Pons (tissue), 1 donor: Measurements from ENCODE around the gene IFT88.

Experiments
- DNase-seq: peaks from one replicate; pipeline ENCODE4 v3.0.0-alpha.2; 2016; ENCODE audit warnings: low spot score

IFT88 gene

DNA sequence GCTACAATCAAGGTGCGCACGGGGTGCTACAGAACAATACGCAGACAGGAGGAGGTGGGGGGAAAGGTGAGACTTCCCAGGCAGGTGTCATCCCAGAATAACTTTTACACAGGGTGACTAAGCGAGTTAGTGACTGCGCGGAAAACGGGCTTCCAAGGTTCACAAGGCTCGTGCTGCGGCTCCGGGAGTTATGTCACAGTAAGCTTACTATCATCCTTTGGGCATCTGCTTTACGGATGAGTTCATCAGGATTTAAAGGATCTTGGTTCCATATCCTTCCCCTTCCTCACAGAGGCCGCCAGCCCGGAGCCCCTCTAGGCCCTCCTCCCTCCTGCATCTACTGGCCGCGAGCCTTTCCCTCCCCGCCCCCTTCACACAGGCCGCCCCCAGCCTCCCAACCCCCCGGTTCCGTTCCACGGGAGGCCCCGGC is 474 bp upstream of the IFT88 start:
- DNase-seq = peak; percentile 71

DNA sequence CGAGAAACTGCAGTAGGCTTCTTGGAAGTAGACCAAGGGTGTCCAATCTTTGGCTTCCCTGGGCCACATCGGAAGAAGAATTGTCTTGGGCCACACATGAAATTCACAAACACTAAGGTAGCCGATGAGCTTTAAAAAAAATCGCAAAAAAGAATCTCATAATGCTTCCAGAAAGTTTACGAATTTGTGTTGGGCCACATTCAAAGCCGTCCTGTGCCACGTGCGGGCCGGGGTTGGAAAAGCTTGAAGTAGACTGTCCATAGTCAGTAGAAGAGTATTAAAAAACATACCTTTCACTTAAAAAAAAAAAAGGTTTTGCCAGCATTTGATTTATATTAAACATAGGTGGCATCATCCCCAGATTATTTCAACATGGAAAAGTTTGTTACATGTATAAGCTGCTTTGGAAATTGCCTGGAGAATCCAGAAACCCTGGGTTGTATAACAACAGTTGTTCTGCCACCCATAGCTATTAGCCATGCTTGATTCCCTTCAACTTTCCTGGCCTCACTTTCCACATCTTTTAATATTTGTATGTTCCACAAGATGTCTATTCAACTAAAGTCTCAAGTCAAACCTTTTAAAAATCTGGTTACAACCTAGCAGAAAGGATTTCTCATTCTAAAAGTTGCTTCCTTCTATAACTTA is 1.0 kb downstream of the IFT88 start:
- DNase-seq = no peak

DNA sequence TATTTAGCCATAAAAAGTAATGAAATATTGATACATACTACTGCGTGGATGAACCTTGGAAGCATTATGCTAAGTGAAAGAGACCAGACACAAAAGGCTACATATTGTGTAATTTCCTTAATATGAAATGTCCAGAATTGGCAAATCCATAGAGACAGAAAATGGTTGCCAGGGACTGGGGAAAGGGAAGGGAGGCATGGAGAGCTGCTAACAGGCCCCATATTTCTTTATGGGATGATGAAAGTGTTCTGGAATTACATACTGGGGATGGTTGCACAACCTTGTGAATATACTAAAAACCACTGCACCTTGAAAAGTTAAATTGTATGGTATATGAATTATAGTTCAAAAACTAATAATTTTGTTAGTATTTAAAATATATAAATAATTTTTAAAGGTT is 3.6 kb downstream of the IFT88 start:
- no peak for DNase-seq

DNA sequence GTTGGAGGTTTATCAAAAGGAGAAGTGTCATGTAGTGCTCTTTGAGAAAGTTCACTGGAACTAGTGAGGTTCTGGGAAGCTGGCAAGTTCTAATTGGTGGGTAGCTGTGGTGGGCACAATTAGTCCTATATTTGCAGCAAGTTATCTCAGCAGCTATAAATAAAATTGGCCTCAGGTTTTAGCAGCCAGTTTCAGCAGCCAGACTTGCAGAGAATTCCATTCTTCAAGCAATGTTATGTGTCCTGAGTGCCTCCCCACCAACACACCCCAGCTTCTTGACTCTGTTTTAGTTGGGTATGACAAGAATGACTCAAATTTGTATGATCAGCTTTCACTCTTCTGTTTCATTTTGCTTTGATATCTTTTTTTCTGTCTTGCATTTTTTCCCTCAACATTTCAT is 4.7 kb downstream of the IFT88 start:
- no peak for DNase-seq

DNA sequence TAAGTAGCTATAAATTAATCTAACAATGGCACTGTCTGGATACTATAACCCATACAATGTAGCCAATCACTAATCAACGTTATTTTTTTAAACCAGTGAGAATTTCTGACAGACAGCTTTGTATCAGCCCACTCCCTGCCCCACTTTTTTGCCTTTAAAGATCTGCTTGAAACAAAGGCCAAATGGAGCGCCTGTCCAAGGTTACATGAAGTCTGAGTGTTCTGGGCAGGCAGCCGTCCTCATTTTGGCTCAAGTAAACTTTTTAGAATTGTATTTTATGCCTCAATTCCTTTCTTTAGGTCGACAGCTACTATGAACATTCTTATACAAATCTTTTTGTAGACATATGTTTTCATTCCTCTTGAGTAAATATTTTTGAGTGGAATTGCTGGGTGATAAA is 6.2 kb downstream of the IFT88 start:
- DNase-seq = no peak

DNA sequence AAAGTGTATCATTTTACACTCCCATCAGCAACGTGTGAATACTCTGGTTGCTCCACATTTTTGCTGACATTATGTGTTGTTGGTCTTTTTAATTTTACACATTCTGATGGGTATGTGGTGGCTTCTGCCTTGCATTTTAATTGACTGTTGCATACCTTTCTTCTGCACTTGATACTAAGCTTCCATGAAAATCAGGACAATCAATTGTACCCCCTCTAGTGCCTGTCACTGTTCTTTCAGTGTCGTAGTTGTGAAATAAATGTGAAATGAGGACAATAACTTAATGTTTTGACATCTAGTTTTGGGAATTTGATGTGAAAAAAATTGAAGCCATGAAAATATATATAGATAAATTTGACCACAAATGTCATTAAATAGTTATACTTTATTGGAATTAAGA is 6.7 kb downstream of the IFT88 start:
- no peak for DNase-seq

DNA sequence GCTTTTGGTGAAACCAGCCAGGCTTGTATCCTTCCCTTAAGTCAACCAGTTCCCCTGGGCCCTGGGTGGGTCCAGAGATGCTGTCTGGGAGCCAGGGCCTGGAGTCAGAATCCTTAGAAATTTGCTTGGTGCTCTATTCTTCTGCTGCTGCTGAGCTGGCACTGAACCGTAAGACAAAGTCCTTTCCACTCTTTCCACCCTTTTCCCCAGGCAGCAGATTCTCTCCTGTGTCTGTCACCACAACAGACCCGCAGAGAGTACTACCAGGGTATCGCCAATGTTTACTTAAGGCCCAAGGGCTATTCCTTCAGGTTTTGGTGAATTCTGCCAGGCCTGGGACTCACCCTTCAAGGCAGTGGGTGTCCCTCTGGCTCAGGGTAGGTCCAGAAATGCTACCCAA is 12.2 kb downstream of the IFT88 start:
- DNase-seq = no peak

DNA sequence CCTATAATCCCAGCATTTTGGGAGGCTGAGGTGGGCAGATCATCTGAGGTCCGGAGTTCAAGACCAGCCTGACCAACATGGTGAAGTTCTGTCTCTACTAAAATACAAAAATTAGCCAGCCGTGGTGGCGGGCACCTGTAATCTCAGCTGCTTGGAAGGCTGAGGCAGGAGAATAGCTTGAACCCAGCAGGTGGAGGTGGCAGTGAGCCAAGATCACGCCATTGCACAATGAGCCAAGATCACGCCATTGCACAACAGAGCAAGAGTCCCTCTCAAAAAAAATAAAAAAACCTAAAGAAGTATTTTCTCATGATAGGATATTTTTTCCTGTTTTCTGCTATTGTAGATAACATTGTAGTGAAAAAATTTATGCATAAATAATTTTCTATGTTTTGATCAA is 13.3 kb downstream of the IFT88 start:
- no peak for DNase-seq

DNA sequence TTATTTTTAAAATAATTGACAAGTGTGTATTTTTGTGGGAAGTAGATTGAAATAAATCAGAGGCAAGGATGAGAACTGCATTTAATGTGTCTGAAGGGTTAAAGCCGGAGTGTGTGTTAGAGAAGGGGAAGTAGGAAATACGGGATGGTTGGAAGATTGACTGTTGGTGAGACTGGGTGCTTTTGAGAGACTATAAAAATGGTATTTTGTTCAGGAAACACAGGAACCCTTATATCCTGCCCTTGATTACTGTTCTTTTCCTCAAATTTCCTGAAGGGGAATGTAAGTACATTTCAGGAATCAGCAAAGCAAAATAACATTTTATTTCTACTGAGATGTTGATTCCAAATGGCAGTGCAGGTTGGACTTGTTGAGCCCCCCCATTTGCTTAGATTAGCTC is 15.1 kb downstream of the IFT88 start:
- DNase-seq = no peak

DNA sequence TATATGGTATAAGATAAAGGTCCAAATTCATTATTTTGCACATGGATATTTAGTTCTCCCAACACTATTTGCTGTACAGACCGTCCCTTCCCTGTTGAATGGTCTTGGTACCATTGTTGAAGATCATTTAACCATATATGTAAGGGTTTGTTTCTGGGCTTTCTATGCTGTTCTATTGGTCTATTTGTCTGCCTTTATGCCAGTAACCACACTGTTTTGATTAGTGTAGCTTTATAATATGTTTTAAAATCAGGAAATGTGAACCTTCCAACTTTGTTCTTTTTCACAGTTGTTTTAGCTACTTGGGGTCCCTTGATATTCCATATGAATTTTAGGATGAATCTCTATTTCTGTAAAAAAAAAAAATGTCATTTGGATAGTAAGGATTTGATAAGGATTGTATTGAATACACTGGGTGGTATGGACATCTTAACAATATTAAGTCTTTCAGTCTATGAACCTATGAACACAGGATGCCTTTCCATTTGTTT is 16.9 kb downstream of the IFT88 start:
- no peak for DNase-seq

DNA sequence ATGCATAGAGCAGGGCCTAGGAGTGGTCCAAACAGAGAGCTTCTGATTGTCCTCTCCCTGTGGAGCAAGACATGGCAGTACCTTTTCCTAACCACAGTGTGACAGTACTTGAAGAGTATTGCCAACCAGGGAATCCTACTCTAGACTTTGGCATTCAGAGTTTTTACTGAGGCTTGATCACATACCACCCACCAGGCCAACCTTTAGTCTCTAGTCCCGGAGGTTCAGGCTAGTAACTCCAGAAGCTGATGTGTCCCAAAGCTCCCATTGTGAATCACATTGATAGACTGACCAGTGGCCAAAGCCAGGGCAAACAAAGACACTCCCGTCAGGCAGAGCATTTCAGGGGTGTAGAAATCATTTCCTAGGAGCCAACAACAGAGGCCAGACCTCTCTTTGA is 18.4 kb downstream of the IFT88 start:
- no peak for DNase-seq

DNA sequence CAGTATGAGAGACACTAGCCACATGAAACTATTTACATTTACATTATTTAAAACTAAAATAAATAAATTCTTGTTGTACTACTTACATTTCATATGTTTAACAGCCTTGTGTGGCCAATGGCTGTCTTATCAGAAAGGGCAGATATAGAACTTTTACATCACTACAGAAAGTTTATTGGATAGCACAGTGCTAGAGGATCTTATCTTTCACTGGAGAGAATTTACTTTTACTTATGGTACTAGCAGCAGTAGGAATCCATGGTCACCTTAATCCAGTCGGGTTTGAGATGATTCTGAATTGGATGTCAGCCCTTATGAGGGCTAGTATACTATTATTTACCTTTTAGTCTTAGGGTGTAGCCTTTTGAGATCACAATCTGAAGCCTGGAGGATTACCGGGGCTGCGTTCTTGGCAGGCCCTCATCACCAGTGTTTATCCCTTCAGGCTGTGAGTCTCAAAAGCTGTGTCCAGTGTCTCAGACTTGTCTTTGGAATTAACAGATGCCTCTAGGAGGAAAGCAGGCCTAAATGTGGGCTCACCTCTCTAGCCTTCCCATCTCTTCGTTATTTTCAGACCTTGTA is 21.7 kb downstream of the IFT88 start:
- no peak for DNase-seq

DNA sequence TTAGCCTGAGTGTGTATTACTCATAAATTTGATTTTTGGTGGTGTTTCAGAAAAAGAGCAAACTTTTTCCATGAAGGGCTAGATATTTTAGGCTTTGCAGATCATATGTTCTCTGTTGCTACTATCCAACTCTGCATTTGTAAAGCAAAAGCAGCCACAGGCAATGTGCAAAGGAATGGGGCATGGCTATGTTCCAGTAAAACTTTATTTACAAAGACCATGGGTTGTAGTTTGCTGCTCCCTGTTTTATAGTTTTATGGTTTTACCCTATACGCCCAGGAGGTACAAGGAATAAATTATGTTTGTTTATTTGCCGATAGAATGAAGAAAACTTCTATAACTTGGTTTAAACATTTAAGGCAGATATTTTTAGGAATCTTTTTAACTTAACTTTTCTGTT is 23.6 kb downstream of the IFT88 start:
- DNase-seq = no peak

DNA sequence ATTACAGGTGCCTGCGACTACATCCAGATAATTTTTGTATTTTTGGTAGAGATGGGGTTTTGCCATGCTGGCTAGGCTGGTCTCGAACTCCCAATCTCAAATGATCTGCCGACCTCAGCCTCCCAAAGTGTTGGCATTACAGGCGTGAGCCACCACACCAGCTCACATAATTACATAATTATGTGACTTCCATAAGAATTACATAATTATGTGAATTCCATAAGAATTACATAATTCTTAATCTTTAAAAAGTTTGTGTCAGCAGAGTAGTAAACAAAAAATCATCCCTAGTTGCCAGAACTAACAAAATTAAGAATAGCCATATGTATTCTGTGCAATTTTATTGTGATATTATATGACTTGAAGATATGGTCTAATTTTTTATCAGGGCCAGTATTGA is 25.6 kb downstream of the IFT88 start:
- no peak for DNase-seq

DNA sequence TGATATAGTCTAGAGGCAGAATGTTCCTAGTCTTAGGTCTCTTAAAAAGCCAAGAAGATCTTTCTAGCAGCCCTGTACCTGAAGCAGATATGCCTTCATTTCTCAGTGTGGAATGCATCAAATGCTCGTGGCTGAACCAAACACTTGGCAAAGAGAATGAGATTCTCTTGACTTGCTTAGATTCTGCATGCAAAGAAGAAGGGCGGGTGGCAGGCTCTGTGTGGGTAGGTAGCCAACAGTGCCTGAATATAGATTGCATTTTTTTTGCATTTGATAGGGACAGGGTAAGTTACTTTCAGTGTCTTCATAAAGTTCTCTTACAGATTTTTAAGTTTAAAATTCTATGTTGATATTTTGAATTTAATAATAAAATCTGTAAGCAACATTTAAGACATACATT is 27.3 kb downstream of the IFT88 start:
- no peak for DNase-seq

DNA sequence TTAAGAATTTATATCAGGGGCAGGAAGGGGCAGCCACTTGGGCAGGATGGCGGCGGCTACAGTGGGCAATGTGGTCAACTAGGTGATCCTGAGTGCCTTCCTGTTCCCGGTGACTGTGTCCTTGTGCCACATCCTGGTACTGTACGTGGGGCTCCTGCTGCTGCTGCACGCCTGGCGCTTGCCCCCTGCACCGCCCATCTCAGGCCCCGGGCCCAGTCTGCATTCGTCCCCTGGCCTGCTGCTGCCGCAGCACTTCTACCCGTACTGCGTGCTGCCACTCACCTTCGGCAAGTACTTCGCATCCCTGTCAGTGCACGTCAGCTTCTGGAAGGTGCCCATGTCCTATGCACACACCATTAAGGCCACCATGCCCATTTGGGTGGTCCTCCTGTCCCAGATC is 40.1 kb downstream of the IFT88 start:
- DNase-seq = no peak

DNA sequence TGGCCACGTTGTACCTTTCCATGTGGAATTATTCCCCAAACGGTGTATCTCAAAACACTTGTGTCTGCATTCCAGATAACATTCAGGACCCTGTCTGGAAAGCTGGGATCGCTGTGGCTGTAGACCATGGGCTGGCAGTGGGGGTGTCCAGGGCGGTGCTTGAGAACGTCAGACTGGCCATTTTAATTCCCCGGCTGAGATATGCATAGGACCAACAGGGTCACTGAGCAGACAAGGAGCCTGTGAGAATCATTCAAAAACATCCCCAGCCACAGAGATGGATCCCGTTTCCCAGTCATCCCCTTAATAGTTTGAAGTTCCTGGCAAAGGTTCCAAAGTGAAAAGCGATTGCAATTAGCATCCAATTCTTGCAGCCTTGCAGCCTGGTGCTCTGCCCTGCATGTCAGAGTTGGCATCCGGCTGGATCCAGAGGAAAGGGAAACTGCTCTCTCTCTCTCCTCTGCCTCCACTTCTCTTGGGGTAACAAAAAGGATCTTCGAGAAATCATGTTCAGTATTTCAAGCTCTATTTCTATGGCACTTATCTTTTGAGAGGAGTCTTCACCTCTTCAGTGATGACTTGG is 41.6 kb downstream of the IFT88 start:
- DNase-seq = peak; percentile 61

DNA sequence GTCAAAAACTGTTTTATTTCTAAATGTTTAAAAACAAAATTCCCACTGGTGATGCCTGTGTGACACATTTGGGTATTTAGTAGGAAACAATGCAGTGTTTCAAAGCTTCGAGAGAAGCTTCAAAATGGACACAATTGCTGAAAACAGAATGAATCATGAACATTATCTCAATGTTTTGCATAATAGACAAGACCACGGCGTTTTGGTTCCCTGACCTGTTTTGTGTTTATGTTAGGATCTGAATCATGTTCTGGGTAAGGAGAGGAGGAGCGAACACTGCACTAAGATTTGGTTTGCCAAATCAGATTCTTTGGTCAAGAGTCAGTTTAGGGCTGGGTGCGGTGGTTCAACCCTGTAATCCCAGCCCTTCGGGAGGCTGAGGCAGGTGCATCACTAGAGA is 42.2 kb downstream of the IFT88 start:
- peak; percentile 63 for DNase-seq

DNA sequence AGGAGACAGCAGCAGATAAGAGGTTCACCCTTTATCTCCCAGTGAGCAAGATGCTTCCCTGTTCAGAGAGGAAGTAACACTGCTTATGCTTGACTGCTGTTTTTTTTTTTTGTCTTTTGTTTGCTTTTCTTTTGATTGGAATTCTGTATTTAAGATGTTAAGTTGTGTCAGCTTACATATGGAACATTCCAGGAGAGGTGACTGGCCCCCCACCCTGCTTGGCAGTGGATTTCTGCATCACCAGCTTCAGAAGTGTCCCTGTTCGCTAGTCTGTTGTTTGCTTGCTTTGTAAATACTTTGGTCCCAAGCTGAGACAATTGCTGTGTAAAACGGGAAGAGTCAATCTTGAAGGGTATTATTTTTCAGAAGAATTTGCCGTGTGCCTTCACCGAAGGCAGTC is 43.0 kb downstream of the IFT88 start:
- DNase-seq = peak; percentile 15

DNA sequence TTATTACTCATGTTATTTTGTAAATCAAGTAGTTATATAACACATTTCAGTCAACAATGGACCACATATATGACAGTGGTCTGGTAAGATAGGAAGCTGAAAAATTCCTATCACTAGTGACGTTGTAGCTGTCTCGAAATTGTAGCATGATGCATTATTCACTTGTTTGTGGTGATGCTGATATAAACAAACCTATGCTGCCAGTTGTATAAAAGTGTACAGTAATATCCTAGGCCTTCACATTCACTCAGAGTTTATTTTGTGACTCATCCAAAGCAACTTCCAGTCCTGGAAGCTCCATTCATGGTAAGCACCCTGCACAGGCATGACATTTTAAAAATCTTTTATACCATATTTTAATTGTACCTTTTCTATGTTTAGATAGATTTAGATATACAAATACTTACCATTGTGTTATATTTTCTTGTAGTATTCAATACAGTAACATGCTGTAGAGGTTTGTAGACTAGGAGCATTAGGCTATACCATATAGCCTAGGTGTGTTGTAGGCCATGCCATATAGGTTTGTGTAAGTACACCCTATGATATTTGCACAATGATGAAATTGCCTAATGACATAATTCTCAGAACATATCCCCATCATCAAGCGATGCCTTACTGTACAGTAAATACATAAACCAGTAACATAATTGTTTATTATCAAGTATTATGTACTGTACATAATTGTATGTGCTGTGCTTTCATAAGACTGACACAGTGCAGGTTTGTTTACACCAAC is 49.3 kb downstream of the IFT88 start:
- no peak for DNase-seq

DNA sequence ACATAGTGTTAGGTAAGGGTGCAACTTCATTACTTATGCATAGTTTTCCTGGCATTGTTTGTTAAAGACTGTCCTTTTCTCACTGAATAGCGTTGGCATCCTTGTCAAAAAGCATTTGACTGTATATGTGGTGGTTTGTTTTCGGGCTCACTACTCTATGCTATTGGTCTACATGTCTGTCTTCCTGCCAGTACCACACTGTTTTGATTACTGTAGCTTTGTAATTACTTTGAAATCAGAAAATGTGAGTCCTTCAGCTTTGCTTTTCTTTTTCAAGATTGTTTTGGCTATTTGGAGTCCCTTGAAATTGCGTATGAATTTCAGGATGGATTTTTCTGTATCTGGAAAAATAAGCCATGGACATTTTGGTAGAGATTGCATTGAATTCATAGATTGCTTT is 56.0 kb downstream of the IFT88 start:
- DNase-seq = no peak

DNA sequence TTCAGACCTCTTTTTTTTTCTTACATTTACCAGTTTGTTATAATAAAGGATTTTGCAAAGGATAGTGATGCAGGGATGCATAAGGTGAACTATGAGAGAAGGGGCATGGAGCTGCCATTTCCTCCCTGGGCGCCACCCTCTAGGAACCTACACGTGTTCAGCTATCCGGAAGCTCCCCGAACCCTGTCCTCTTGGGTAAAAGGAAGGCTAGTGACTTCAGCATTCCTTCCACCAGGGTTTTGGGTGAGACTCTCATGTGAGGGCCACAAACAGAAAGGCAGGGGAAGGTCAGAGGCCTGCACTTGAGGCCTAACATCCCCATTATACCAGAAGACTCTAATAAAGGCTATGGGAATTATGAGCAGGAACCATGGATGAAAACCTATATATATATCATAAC is 57.3 kb downstream of the IFT88 start:
- DNase-seq = no peak

DNA sequence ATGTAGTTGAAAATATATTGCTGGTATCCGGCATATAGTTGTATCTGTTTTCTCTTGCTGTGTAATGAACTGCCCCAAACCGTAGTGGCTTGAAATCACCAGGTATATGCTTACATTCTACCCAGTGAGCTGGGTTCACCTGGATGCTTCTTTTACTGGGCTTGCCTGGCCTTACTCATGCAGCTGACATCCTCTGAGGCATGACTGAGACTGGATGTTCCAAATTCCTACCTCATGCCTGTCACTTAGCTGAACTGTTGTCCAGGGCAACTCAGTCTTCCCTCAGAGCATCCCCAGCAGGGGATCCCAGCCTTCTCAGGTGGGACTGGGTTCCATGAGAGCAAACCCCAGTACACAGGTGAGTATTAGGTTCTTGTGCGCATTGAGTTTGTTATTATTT is 66.8 kb downstream of the IFT88 start:
- no peak for DNase-seq
